GM18951 (cell line): ENCODE results near the gene CALM1.

Experiments used
- POLR2A ChIP-seq: IDR thresholded peaks from 4 replicates; pipeline ENCODE4 v1.6.1; 2011; ENCODE audit warnings: mild to moderate bottlenecking; ENCODE audit not compliant: insufficient read length, insufficient read depth; ENCODE audit errors: extremely low read depth
- in situ Hi-C: fragments of 300-500 bp; cut with MboI; formaldehyde crosslinking; loops from one replicate; pipeline ENCODE4 v1.12.0; 2022; ENCODE audit warnings: low sequenced_read_pairs, mixed read lengths, inconsistent platforms; ENCODE audit not compliant: unreplicated experiment

Gene CALM1

GRCh38 chr14:90374813-90375212, 22.0 kb upstream of the CALM1 start:
- TF ChIP-seq POLR2A: no peak
- in situ Hi-C loops: no loop called here

- in situ Hi-C loops: no loop called here
- no peak for TF ChIP-seq POLR2A
These were observed 20.9 kb upstream of the CALM1 start for GRCh38 chr14:90375934-90376333.

GRCh38 chr14:90378249-90378648, 18.6 kb upstream of the CALM1 start:
- in situ Hi-C loops: no loop called here
- TF ChIP-seq POLR2A: no peak

GRCh38 chr14:90379106-90379505, 17.7 kb upstream of the CALM1 start:
- in situ Hi-C loops: no loop called here
- no peak for TF ChIP-seq POLR2A

- in situ Hi-C loops: no loop called here
- TF ChIP-seq POLR2A: no peak
These were observed 15.6 kb upstream of the CALM1 start for GRCh38 chr14:90381011-90381786.

GRCh38 chr14:90381999-90382451, 14.8 kb upstream of the CALM1 start:
- TF ChIP-seq POLR2A: no peak
- in situ Hi-C loops: no loop called here

GRCh38 chr14:90382491-90383125, 14.2 kb upstream of the CALM1 start:
- in situ Hi-C loops: no loop called here
- TF ChIP-seq POLR2A: no peak

- in situ Hi-C loops: no loop called here
- TF ChIP-seq POLR2A: peak; percentile 89
These were observed 13.6 kb upstream of the CALM1 start for GRCh38 chr14:90383126-90383730.

GRCh38 chr14:90383731-90384542, 12.9 kb upstream of the CALM1 start:
- in situ Hi-C loops: no loop called here

GRCh38 chr14:90384543-90384911, 12.3 kb upstream of the CALM1 start:
- no peak for TF ChIP-seq POLR2A
- in situ Hi-C loops: no loop called here

More at GRCh38 chr14:90383731-90384542, 12.9 kb upstream of the CALM1 start:
- TF ChIP-seq POLR2A: no peak

GRCh38 chr14:90386321-90386720, 10.5 kb upstream of the CALM1 start:
- in situ Hi-C loops: no loop called here
- no peak for TF ChIP-seq POLR2A

GRCh38 chr14:90387206-90387760, 9.5 kb upstream of the CALM1 start:
- no peak for TF ChIP-seq POLR2A
- in situ Hi-C loops: no loop called here

GRCh38 chr14:90388437-90388836, 8.4 kb upstream of the CALM1 start:
- in situ Hi-C loops: no loop called here
- TF ChIP-seq POLR2A: no peak

GRCh38 chr14:90388982-90389381, 7.8 kb upstream of the CALM1 start:
- in situ Hi-C loops: no loop called here
- no peak for TF ChIP-seq POLR2A
